Upper lobe of right lung (tissue), 1 donor: ENCODE measurements around the gene CD52. TPM values are rescaled to one million over a fixed set of nuclear protein-coding genes. Genes with fewer than 3 reads are reported as not detected.
A peak's percentile ranks its signal among the peaks of the same experiment; 100 is the strongest.

Source experiments
- ATAC-seq: fragments of 200-7000 bp; cut with Tn5 transposase; one replicate; pipeline ENCODE4 v1.9.1; 2020; ENCODE audit warnings: mild to moderate bottlenecking, moderate library complexity
- DNase-seq: peaks from one replicate; pipeline ENCODE4 v3.0.0-alpha.2; 2020
- H3K27ac ChIP-seq: fragments of 200-600 bp; one replicate; pipeline ENCODE4 v1.8.0; 2022
- H3K27me3 ChIP-seq: fragments of 200-600 bp; one replicate; pipeline ENCODE4 v1.8.0; 2022; ENCODE audit warnings: mild to moderate bottlenecking
- H3K36me3 ChIP-seq: fragments of 200-600 bp; one replicate; pipeline ENCODE4 v1.8.0; 2022
- H3K4me1 ChIP-seq: fragments of 200-600 bp; one replicate; pipeline ENCODE4 v1.8.0; 2022
- H3K4me3 ChIP-seq: fragments of 200-600 bp; one replicate; pipeline ENCODE4 v1.8.0; 2022; ENCODE audit warnings: mild to moderate bottlenecking
- H3K9me3 ChIP-seq: fragments of 200-600 bp; one replicate; pipeline ENCODE4 v1.8.0; 2022
- CTCF ChIP-seq: fragments of 200-600 bp; IDR thresholded peaks from one replicate; pipeline ENCODE4 v1.8.0; 2022; ENCODE audit warnings: antibody characterized with exemption
- intact Hi-C: fragments of 100-400 bp; cut with DNase I; formaldehyde crosslinking; loops from one replicate; pipeline ENCODE4 v1.11.0; 2022
- total RNA-seq: library from RNA; stranded (reverse); fragmentation: NEBNext Ultra II Directional; extraction: Animal tissue kit (Norgen Biotek cat#: 25700); gene quantifications from one replicate; pipeline ENCODE4 v1.2.1, GENCODE V29; 2021
- donor health status: DM: no; HTN: yes; CAD: no; lungs with severe emphysema.

The CD52 gene
- total RNA-seq, 1 donor from 2014 or later, result 348 TPM

GRCh38 chr1:26283279-26283853, 34.4 kb upstream of the CD52 start:
- Histone ChIP-seq H3K4me1 (peaks cover 64% of the 10 kb centered on the region), H3K9me3 (no peaks in the 10 kb centered on the region), H3K36me3 (peaks cover 11% of the 10 kb centered on the region), H3K4me3 (no peak overlapping the region), H3K27me3 (no peaks in the 10 kb centered on the region), H3K27ac (peak overlapping the region; percentile 61)
- intact Hi-C loops, result no loop called here
- no peak for ATAC-seq
- TF ChIP-seq CTCF, result no peak
- no peak for DNase-seq

- peak overlapping the region; percentile 61 for H3K27ac ChIP-seq
- H3K4me3 ChIP-seq, result peak overlapping the region; percentile 10
- ATAC-seq, result no peak
- DNase-seq, result peak; percentile 62
- H3K27me3 ChIP-seq, result no peaks in the 10 kb centered on the region
- H3K4me1 ChIP-seq, result peaks cover 64% of the 10 kb centered on the region
- TF ChIP-seq CTCF, result no peak
- peaks cover 11% of the 10 kb centered on the region for H3K36me3 ChIP-seq
- H3K9me3 ChIP-seq, result no peaks in the 10 kb centered on the region
- intact Hi-C loops, result no loop called here
Observed at GRCh38 chr1:26283871-26284596, 33.7 kb upstream of the CD52 start.

GRCh38 chr1:26284597-26285347, 33.0 kb upstream of the CD52 start:
- H3K27me3 ChIP-seq, result no peaks in the 10 kb centered on the region
- peaks cover 11% of the 10 kb centered on the region for H3K36me3 ChIP-seq
- intact Hi-C loops, result no loop called here
- peak overlapping the region; percentile 10 for H3K4me3 ChIP-seq
- H3K4me1 ChIP-seq, result peaks cover 66% of the 10 kb centered on the region
- H3K9me3 ChIP-seq, result no peaks in the 10 kb centered on the region
- ATAC-seq (peak; percentile 53), DNase-seq (peak; percentile 86)
- TF ChIP-seq CTCF, result peak; percentile 72
- H3K27ac ChIP-seq, result peak overlapping the region; percentile 61

- no peak overlapping the region for H3K4me3 ChIP-seq
- no peak for DNase-seq
- no peak for ATAC-seq
- peaks cover 11% of the 10 kb centered on the region for H3K36me3 ChIP-seq
- intact Hi-C loops, result no loop called here
- no peaks in the 10 kb centered on the region for H3K27me3 ChIP-seq
- peaks cover 72% of the 10 kb centered on the region for H3K4me1 ChIP-seq
- H3K9me3 ChIP-seq, result no peaks in the 10 kb centered on the region
- H3K27ac ChIP-seq, result peak overlapping the region; percentile 61
- peak; percentile 26 for TF ChIP-seq CTCF
Observed at GRCh38 chr1:26285366-26286063, 32.2 kb upstream of the CD52 start.

GRCh38 chr1:26286064-26286416, 31.7 kb upstream of the CD52 start:
- Histone ChIP-seq H3K4me3 (no peak overlapping the region), H3K36me3 (peaks cover 11% of the 10 kb centered on the region), H3K27me3 (no peaks in the 10 kb centered on the region), H3K4me1 (peaks cover 75% of the 10 kb centered on the region), H3K27ac (no peak overlapping the region), H3K9me3 (no peaks in the 10 kb centered on the region)
- TF ChIP-seq CTCF, result no peak
- no peak for DNase-seq
- ATAC-seq, result no peak
- intact Hi-C loops, result no loop called here
